Measurements from ENCODE around the gene RPLP1.
"Not testable (repeated sequence)": the region's sequence is repeated elsewhere in the genome, so short reads cannot be mapped to it uniquely, and the experiment has no call there.

The RPLP1 gene

DNA sequence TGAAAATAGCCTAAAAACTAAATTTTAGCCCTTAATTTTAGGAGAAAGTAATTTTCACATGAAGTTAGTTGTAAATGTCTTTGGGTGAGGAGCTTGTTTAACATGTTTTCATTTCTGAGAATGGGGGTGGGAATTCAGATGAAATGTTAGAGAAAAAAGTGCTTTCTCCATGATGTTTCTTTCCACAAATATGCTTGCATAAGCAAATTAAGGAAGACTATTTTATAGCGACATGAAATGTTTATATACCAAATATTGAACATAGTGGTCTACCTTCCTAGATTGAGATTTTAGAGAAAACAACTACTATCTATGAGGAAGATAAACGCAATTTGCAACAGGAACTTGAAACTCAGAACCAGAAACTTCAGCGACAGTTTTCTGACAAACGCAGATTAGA, 13.0 kb upstream of the RPLP1 start:
- DNase-seq (ENCODE audit: low read depth), result no peak

- no peak for DNase-seq (ENCODE audit: low read depth)
Observed at GRCh38 chr15:69443032-69443611, 9.5 kb upstream of the RPLP1 start.

- no peak for DNase-seq (ENCODE audit: low read depth)
Observed at GRCh38 chr15:69444686-69445085, 7.9 kb upstream of the RPLP1 start.

- no peak for DNase-seq (ENCODE audit: low read depth)
Observed at GRCh38 chr15:69446953-69447352, 5.7 kb upstream of the RPLP1 start.

DNA sequence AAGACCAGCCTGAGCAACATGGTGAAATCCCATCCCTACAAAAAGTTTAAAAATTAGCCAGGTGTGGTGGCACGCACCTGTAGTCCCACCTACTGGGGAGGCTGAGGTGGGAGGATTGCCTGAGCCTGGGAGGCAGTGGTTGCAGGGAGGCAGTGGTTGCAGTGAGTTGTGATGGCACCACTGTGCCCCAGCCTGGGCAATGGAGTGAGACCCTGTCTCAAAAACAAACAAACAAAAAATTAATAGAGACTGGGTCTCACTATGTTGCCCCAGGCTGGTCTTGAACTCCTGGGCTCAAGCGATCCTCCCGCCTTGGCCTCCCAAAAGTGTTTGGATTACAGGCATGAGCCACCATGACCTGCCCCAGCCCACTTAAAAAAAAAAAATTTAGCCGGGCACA, 2.4 kb upstream of the RPLP1 start:
- DNase-seq (ENCODE audit: low read depth), result not testable (repeated sequence)

DNA sequence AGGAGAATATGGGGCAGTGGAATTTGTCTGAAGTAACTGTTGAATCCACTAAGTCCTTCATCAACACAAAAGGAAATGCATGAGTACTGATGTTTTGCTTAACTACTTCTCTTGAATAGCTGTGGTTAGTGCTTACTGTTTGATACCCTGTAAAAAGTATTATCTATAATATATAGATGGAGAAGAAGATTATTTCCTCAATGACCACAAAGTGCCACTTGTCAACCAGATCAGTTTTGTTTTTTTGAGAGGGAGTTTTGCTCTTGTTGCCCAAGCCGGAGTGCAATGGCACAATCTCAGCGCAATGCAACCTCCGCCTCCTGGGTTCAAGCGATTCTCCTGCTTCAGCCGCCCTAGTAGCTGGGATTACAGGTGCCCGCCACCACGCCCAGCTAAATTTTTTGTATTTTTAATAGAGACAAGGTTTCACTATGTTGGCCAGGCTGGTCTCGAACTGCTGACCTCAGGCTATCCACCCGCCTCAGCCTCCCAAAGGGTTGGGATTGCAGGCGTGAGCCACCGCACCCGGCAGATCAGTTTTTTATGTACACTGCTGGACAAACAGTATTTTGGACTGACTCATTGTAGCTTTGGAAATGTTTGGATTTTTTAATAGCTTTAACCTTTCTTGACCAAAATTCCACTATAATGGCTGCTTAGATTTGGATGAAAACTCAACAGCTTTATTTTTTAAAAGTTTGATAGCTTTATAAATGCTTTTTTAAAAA, 1.5 kb upstream of the RPLP1 start:
- no peak for DNase-seq (ENCODE audit: low read depth)

GRCh38 chr15:69451951-69452691, 497 bp upstream of the RPLP1 start:
- no peak for DNase-seq (ENCODE audit: low read depth)

DNA sequence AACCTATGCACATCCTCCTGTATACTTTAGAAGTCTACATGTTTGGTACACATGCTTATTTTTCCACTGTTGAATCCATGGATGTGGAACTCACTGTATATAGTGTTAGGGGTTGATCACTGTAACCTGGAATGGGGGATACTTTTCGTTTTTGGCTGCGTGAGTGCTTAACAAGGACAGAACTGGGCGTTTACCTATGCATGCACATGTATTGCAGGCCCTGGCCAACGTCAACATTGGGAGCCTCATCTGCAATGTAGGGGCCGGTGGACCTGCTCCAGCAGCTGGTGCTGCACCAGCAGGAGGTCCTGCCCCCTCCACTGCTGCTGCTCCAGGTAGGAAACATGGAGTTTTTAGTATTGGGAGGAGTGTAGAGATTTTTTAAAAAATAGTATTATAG, 2.3 kb downstream of the RPLP1 start:
- no peak for DNase-seq (ENCODE audit: low read depth)

DNA sequence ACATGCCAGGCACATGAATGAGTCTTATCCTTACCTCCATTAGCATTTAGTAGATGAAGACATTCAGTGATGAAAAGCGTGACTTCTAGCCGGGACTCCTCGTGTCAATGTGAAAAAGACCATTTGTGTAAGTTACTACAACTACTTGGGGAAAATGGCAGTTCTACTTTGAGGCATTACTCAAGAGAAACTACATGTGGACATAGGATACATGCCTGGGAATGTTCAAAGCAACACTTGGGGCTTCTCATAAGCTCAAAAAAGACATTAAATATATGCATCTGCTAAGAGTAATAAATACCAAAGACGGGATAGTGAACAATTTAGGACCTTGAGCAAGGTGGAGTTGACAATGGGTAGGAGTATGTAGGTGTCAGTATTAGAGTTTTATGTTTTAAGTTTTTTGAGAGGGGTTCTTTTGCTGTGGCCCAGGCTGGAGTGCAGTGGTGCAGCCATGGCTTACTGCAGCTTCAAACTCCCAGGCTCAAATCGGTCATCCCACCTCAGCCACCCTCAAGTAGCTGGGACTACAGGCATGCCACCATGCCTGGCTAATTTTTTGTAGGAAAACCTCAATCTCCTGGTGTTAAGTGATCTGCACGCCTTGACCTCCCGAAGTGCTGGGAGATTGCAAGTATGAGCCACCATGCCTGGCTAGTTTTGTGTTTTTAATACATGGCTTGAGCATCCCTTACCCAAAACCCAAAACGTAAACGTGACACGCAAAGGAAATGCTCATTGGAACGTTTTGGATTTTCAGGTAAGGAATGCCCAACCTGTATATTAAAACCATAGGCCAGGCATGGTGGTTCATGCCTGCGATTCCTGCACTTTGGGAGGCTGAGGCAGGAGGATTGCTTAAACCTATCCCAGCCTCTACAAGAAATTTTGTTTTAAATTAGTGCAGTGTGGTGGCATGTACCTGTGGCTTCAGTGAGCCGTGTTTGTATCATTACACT, 3.9 kb downstream of the RPLP1 start:
- DNase-seq (ENCODE audit: low read depth), result no peak

GRCh38 chr15:69457304-69458280, 5.0 kb downstream of the RPLP1 start:
- DNase-seq (ENCODE audit: low read depth), result no peak

DNA sequence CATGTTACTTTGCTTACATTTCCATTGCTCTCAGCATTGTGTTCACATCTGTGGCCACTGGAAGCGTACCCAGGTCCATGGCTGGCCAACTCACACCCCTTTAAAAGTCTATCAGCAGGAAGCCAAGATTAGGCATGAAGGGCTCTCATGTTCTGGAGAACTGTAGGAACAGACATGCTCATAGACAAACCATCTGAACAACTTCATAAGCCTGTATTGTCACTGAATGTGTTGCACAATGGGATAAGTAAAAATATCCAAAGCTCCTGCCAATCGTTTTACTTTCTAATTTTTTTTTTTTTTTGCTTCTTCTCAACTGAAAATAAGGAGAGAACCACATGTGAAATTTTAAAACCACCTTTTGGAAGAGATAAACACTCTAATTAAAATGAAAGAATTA, 6.4 kb downstream of the RPLP1 start:
- no peak for DNase-seq (ENCODE audit: low read depth)

DNA sequence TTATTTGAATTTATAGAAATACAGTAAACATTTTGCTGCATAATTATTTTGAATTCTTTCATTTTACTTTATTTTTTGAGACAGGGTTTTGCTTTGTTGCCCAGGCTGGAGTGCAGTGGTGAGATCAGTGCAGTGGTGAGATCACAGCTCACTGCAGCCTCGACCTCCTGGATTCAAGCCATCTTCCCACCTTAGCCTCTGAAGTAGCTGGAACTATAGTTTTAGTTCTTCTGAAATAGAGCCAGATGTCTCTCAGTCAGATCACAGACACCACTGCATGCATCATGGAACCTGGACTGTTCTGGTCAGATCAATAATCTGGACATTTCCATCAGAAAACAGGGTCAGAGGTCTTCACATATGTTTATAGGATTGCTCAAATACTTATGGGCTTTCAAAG, 7.9 kb downstream of the RPLP1 start:
- no peak for DNase-seq (ENCODE audit: low read depth)

DNA sequence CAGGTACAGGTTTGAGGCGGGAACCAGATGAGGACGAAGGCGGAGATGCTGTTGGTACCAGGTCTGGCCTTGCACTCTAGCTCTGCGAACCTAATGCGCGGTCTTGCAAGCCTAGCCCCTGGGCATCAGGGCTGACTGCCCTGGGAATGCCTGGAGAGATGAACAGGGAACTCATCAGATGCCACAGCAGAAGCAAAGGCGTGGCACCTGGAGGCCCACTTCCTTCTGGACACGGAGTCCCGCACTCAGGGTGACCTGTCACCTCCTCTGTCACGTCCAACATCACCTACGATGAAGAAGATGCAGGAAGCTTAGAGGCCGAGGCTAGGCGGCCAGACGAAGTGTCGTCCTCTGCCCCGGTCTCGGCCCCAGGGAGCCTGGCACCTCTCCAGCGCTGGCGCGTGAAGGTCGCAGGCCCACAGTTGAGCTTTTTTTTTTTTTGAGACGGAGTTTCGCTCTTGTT, 9.4 kb downstream of the RPLP1 start:
- no peak for DNase-seq (ENCODE audit: low read depth)

DNA sequence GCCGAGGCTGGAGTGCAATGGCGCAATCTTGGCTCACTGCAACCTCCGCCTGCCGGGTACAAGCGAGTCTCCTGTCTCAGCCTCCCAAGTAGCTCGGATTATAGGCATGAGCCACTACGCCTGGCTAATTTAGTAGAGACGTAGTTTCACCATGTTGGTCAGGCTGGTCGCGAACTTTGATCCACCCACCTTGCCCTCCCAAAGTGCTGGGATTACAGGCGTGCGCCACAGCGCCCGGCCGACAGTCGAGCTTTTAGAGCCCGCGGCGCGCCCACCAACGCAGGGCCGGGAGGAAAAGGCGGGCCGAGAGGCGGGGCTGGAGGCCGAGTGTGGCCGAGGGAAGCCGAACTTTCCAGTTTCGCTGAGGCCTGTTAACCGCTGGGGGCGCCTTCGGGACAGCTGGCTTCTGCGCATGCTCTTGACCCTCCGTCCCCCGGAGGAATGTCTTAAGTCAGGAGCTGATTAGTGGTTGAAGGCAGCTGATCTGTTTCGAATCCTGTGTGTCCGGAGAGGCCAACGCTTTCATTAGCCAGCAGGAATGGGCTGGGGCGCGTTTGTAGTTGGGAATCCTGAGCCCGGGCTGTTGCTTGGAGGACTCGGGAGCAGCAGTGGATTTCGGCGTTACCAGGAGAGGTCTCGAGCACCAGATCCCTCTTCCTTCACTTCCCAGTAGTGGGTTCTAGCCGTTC, 10.0 kb downstream of the RPLP1 start:
- DNase-seq (ENCODE audit: low read depth), result peak; percentile 98

GRCh38 chr15:69463182-69463756, 10.7 kb downstream of the RPLP1 start:
- no peak for DNase-seq (ENCODE audit: low read depth)

DNA sequence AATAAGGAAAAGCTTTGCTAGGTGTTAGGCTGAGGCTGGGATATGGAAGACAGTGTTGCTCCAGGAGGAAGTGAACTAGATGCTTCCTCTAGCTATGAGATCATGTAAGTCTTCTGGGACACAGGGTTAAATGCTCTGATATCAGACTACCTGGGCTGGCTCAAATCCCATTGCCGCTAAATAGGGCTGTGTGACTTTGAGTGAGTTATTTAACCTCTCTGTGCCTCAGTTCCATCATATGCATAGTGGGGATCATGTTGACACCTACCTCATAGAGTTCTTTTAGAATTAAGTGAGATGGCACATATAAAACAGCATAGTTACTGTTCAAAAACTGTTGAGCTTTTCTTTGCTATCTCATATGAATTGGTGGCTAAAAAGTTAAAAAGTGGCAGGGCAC, 12.6 kb downstream of the RPLP1 start:
- no peak for DNase-seq (ENCODE audit: low read depth)

DNA sequence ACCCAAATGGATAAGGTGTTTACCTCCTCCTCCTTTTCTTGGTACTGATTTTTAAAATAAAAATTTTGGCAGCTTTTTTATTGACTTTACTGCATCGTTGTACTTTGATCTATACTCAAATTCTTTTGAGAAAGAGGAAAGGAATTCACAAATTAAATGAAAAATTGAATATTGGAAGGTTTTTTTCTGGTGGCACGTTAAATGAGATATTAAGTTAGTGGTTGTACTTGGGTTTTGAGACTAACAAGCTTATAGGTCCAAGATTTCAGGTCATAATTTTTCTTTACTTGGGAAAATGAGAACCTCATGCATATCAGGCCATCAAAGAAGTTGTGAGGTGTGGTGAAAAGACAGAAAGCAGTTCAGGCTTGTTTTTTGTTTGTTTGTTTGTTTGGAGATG, 14.1 kb downstream of the RPLP1 start:
- DNase-seq (ENCODE audit: low read depth), result no peak

GRCh38 chr15:69467636-69468035, 15.0 kb downstream of the RPLP1 start:
- DNase-seq (ENCODE audit: low read depth), result no peak

- DNase-seq (ENCODE audit: low read depth), result peak; percentile 60
Observed at GRCh38 chr15:69468241-69469121, 15.9 kb downstream of the RPLP1 start.

All from non-pigmented ciliary epithelial cell (primary cell).